ENCODE results near the gene C16orf86.

The C16orf86 gene

GRCh38 chr16:67702130-67702529 lies 35.5 kb downstream of the C16orf86 start:
- H3K79me2 ChIP-seq (ENCODE audit: insufficient read depth, low read length): peaks cover 62% of the 10 kb centered on the region
- no peaks in the 10 kb centered on the region for H3F3A ChIP-seq (ENCODE audit: insufficient read depth)
- TF ChIP-seq CTCF (IDR thresholded peaks at IDR 0.05; ENCODE audit: insufficient read depth, low read length, poor library complexity, severe bottlenecking): no peak
- TF ChIP-seq EZH2phosphoT487 (conservative IDR thresholded peaks at IDR 0.05; ENCODE audit: low read length): no peak
- no peak overlapping the region for H3K4me3 ChIP-seq (ENCODE audit: insufficient read depth, low read length, poor library complexity, severe bottlenecking)
- no peaks in the 10 kb centered on the region for H3K9me3 ChIP-seq (ENCODE audit: insufficient read depth, low read length)
- H3K9ac ChIP-seq (ENCODE audit: low read length): no peak overlapping the region
- H2AFZ ChIP-seq (ENCODE audit: low read depth, low read length, severe bottlenecking): no peak overlapping the region
- H3K9me2 ChIP-seq (replicated peaks; ENCODE audit: insufficient read depth, low read length): no peaks in the 10 kb centered on the region
- no peaks in the 10 kb centered on the region for H4K20me1 ChIP-seq (ENCODE audit: low read depth, low read length)
- H3K27me3 ChIP-seq (ENCODE audit: low read length): no peaks in the 10 kb centered on the region
- no peak overlapping the region for H3K4me2 ChIP-seq (ENCODE audit: low read depth, low read length, poor library complexity, severe bottlenecking)
- H3K36me3 ChIP-seq (ENCODE audit: low read length): no peaks in the 10 kb centered on the region
- no peak overlapping the region for H3K27ac ChIP-seq (ENCODE audit: low read depth, low read length)

- Histone ChIP-seq H3F3A (ENCODE audit: insufficient read depth) (no peaks in the 10 kb centered on the region), H3K4me3 (ENCODE audit: insufficient read depth, low read length, poor library complexity, severe bottlenecking) (no peak overlapping the region), H2AFZ (ENCODE audit: low read depth, low read length, severe bottlenecking) (no peak overlapping the region), H3K36me3 (ENCODE audit: low read length) (no peaks in the 10 kb centered on the region), H4K20me1 (ENCODE audit: low read depth, low read length) (no peaks in the 10 kb centered on the region), H3K4me2 (ENCODE audit: low read depth, low read length, poor library complexity, severe bottlenecking) (no peak overlapping the region), H3K27me3 (ENCODE audit: low read length) (no peaks in the 10 kb centered on the region), H3K9me2 (replicated peaks; ENCODE audit: insufficient read depth, low read length) (no peaks in the 10 kb centered on the region), H3K27ac (ENCODE audit: low read depth, low read length) (no peak overlapping the region), H3K9ac (ENCODE audit: low read length) (no peak overlapping the region), H3K9me3 (ENCODE audit: insufficient read depth, low read length) (no peaks in the 10 kb centered on the region), H3K79me2 (ENCODE audit: insufficient read depth, low read length) (peaks cover 77% of the 10 kb centered on the region)
- TF ChIP-seq CTCF (IDR thresholded peaks at IDR 0.05; ENCODE audit: insufficient read depth, low read length, poor library complexity, severe bottlenecking) (no peak), EZH2phosphoT487 (conservative IDR thresholded peaks at IDR 0.05; ENCODE audit: low read length) (no peak)
These were observed 37.0 kb downstream of the C16orf86 start for GRCh38 chr16:67703626-67704025.

- Histone ChIP-seq H3K9me2 (replicated peaks; ENCODE audit: insufficient read depth, low read length) (no peaks in the 10 kb centered on the region), H3K9ac (ENCODE audit: low read length) (no peak overlapping the region), H3F3A (ENCODE audit: insufficient read depth) (no peaks in the 10 kb centered on the region), H3K9me3 (ENCODE audit: insufficient read depth, low read length) (no peaks in the 10 kb centered on the region), H3K27me3 (ENCODE audit: low read length) (no peaks in the 10 kb centered on the region), H2AFZ (ENCODE audit: low read depth, low read length, severe bottlenecking) (no peak overlapping the region), H3K4me3 (ENCODE audit: insufficient read depth, low read length, poor library complexity, severe bottlenecking) (no peak overlapping the region), H3K4me2 (ENCODE audit: low read depth, low read length, poor library complexity, severe bottlenecking) (no peak overlapping the region), H3K27ac (ENCODE audit: low read depth, low read length) (no peak overlapping the region), H4K20me1 (ENCODE audit: low read depth, low read length) (no peaks in the 10 kb centered on the region), H3K79me2 (ENCODE audit: insufficient read depth, low read length) (peaks cover 78% of the 10 kb centered on the region), H3K36me3 (ENCODE audit: low read length) (no peaks in the 10 kb centered on the region)
- TF ChIP-seq EZH2phosphoT487 (conservative IDR thresholded peaks at IDR 0.05; ENCODE audit: low read length) (no peak), CTCF (IDR thresholded peaks at IDR 0.05; ENCODE audit: insufficient read depth, low read length, poor library complexity, severe bottlenecking) (no peak)
These were observed 37.5 kb downstream of the C16orf86 start for GRCh38 chr16:67704110-67704509.
